ENCODE data around the gene TVP23A. TPM values are rescaled to one million over a fixed set of nuclear protein-coding genes. Genes with fewer than 3 reads are reported as not detected.

Gene TVP23A
- total RNA-seq, 4 donors from 2014 or later, result 0.64 TPM; not detected in 3

DNA sequence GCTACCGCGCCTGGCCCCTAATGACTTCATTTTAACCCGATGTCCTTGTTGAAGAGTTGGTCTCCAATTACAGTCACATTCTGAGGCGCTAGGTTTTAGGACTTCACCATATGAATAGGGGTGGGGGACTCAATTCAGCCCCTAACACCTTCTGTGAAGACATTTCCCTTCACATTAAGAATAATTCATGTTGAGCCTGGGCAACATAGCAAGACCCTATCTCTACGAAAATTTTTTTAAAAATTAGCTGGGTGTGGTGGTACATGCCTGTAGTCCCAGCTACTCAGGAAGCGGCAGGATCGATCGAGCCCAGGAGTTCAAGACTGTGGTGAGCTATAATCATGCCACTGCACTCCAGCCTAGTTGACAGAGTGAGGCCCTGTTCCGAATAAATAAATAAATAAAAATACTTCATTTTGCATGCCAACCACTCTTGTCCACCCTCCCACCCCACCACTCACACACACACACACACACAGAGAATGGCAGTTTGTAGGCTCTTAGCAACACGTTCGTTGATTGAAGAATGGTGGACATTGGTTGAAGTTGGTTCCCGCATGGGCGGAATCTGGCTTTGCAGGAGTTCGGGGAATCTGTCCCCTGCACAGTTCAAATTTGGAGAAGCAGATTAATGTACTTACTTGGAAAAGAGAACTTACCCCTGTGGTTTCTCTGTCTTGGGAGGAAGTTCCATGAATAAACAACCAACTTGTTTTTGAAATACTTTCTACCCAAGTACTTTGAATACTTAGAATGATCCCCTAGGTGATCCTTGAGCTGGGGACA is 27.8 kb upstream of the TVP23A start:
- H3K4me1 ChIP-seq, result no peaks in the 10 kb centered on the region
- DNase-seq (ENCODE audit: low spot score in 2 of 2), result no peak
- no peak overlapping the region for H3K27ac ChIP-seq
- H3K4me3 ChIP-seq, result no peak overlapping the region
- no peak for TF ChIP-seq EP300 (IDR thresholded peaks at IDR 0.05)
- no peak for TF ChIP-seq POLR2A (IDR thresholded peaks at IDR 0.05)
- TF ChIP-seq POLR2AphosphoS5 (IDR thresholded peaks at IDR 0.05), result no peak
- TF ChIP-seq, protein P1, sequence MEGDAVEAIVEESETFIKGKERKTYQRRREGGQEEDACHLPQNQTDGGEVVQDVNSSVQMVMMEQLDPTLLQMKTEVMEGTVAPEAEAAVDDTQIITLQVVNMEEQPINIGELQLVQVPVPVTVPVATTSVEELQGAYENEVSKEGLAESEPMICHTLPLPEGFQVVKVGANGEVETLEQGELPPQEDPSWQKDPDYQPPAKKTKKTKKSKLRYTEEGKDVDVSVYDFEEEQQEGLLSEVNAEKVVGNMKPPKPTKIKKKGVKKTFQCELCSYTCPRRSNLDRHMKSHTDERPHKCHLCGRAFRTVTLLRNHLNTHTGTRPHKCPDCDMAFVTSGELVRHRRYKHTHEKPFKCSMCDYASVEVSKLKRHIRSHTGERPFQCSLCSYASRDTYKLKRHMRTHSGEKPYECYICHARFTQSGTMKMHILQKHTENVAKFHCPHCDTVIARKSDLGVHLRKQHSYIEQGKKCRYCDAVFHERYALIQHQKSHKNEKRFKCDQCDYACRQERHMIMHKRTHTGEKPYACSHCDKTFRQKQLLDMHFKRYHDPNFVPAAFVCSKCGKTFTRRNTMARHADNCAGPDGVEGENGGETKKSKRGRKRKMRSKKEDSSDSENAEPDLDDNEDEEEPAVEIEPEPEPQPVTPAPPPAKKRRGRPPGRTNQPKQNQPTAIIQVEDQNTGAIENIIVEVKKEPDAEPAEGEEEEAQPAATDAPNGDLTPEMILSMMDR (IDR thresholded peaks at IDR 0.05), result no peak
- no peaks in the 10 kb centered on the region for H3K9me3 ChIP-seq
- H3K36me3 ChIP-seq, result no peaks in the 10 kb centered on the region
- 92% methylated on average over 14 of the region's 14 CpGs for WGBS
- H3K27me3 ChIP-seq, result no peaks in the 10 kb centered on the region

DNA sequence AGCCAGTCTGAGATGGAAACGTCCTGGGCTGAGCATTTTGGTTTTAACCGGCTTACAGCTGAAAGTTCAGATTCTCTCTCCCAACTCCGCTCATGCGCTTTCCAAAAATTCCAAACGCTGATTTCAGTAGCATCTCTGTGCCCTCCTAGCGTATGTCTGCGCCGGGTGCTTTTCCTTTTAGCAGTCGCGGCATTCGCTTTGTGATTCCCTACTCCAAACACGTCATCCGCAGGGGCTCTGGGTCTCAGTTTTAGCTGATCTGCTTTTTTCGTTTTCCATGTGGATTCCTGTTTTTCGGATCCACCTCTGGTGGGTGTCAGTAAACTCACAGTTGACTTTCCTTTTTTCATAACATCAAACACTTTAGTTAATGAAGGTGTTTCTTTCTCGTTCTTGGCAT is 22.1 kb upstream of the TVP23A start:
- Histone ChIP-seq H3K4me1 (no peaks in the 10 kb centered on the region), H3K27ac (no peak overlapping the region), H3K27me3 (peaks cover 4% of the 10 kb centered on the region), H3K36me3 (no peaks in the 10 kb centered on the region), H3K4me3 (no peak overlapping the region), H3K9me3 (no peaks in the 10 kb centered on the region)
- 73% methylated on average over 16 of the region's 16 CpGs for WGBS
- TF ChIP-seq POLR2A (IDR thresholded peaks at IDR 0.05) (no peak), EP300 (IDR thresholded peaks at IDR 0.05) (no peak), POLR2AphosphoS5 (IDR thresholded peaks at IDR 0.05) (no peak)
- TF ChIP-seq, protein P1 (IDR thresholded peaks at IDR 0.05), result no peak
- no peak for DNase-seq (ENCODE audit: low spot score in 2 of 2)

DNA sequence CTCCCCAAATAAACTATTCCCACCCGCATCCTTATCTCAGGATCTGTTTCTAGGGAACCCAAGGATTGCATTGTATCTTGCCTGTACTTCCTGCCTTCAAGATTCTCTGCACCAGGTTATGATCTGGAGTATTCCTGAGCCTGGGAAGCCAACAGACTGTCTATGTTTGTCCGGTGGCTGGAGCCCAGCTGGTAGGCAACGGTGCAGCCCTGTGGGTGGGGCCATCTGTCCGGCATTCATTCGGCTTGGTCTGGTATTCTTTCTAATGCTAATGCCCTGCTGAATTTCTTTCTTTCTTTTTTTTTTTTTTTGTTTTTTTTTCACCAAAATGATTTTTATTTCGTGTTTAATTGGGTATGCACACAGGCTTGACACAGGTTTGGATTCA is 20.7 kb upstream of the TVP23A start:
- WGBS, result 60% methylated on average over 6 of the region's 6 CpGs
- no peak overlapping the region for H3K4me3 ChIP-seq

DNA sequence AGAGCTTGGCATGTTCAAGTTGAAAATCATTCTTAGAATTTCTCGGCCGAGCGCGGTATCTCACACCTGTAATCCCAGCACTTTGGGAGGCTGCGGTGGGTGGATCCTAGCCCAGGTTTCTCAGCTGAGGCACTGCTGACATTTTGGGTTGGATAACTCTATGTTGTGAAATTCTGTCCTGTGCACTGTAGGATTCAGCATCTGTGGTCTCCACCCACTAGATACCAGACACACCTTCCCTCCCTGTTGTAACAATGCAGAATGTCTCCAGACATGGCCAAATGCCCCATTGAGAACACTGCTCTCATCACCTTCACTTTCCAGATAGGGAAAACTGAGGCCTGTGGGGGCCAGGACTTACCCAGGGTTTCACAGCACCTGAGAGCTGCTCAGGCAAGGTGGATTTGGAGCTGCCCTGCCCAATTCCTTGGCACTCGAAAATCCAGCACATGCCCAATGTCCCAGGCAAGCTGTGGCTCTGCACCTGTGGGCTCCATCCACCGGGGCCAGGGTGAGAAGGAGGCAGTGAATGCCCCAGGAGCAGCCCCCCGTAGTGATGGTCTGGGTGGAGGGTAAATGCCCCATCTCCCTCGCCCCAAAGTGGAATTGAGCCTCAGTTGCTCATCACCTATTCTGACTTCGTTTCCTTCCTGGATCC is 20.2 kb upstream of the TVP23A start:
- peaks cover 4% of the 10 kb centered on the region for H3K27me3 ChIP-seq
- no peaks in the 10 kb centered on the region for H3K36me3 ChIP-seq
- H3K4me3 ChIP-seq, result no peak overlapping the region
- no peak for DNase-seq (ENCODE audit: low spot score in 2 of 2)
- H3K4me1 ChIP-seq, result no peaks in the 10 kb centered on the region
- WGBS, result 83% methylated on average over 8 of the region's 10 CpGs
- no peaks in the 10 kb centered on the region for H3K9me3 ChIP-seq
- no peak overlapping the region for H3K27ac ChIP-seq
- TF ChIP-seq, protein P1 (IDR thresholded peaks at IDR 0.05), result no peak
- TF ChIP-seq EP300 (IDR thresholded peaks at IDR 0.05) (no peak), POLR2AphosphoS5 (IDR thresholded peaks at IDR 0.05) (no peak), POLR2A (IDR thresholded peaks at IDR 0.05) (no peak)

More for the DNA sequence above, 20.7 kb upstream of the TVP23A start:
- Histone ChIP-seq H3K27me3 (peaks cover 4% of the 10 kb centered on the region), H3K27ac (no peak overlapping the region), H3K9me3 (no peaks in the 10 kb centered on the region), H3K36me3 (no peaks in the 10 kb centered on the region), H3K4me1 (no peaks in the 10 kb centered on the region)
- TF ChIP-seq POLR2AphosphoS5 (IDR thresholded peaks at IDR 0.05) (no peak), EP300 (IDR thresholded peaks at IDR 0.05) (no peak), POLR2A (IDR thresholded peaks at IDR 0.05) (no peak)
- TF ChIP-seq, protein P1 (IDR thresholded peaks at IDR 0.05), result no peak
- no peak for DNase-seq (ENCODE audit: low spot score in 2 of 2)

DNA sequence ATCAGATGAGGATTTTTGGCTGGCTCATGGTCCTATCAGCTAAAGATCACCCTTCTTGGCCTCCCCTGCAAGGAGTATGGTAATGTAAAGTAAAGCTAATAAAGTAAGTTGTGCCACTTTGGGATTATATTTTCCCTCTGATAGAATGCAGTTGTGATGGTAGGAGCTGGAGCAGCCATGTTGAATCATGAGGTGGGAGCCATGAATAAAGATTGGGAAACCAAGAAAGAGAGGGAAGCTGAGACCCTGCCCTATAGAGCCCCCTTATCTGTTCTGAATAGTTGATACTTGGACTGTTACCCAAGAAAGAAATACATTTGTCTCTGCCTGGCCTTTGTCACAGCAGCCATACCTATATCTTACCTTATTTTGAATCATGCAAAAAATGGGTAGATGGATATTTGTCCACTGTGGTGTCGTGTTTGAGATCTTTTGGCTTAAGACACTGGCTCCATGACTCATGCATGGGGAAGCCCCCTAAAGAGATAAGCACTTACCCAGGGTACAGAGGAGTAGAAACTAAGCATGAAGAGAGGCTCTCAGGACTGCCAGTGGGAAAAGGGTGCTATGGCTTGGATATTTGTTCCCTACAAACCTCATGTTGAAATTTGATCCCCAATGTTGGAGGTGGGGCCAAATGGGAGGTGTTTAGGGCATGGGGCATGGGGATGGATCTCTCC is 17.7 kb upstream of the TVP23A start:
- Histone ChIP-seq H3K36me3 (no peaks in the 10 kb centered on the region), H3K4me1 (peaks cover 5% of the 10 kb centered on the region), H3K9me3 (no peaks in the 10 kb centered on the region), H3K27me3 (peaks cover 4% of the 10 kb centered on the region), H3K27ac (no peak overlapping the region), H3K4me3 (no peak overlapping the region)
- 78% methylated on average over 1 of the region's 1 CpG for whole genome bisulfite sequencing
- DNase-seq (ENCODE audit: low spot score in 2 of 2), result no peak
- no peak for TF ChIP-seq EP300 (IDR thresholded peaks at IDR 0.05)
- no peak for TF ChIP-seq POLR2A (IDR thresholded peaks at IDR 0.05)
- no peak for TF ChIP-seq POLR2AphosphoS5 (IDR thresholded peaks at IDR 0.05)
- TF ChIP-seq, protein P1 (IDR thresholded peaks at IDR 0.05), result no peak

All from suprapubic skin (tissue), 4 donors.